H1 (cell line): ENCODE results near the gene NEURL1. TPM values are rescaled to one million over a fixed set of nuclear protein-coding genes. Genes with fewer than 3 reads are reported as not detected.

ENCODE experiments used
- CTCF ChIA-PET: fragments of 300-600 bp; sonication (Branson Sonifier 250); formaldehyde crosslinking; loops from one replicate; lab custom pipeline; 2021; ENCODE audit not compliant: partially characterized antibody; lab: Charles Lee
- POLR2A ChIA-PET: fragments of 300-600 bp; sonication (Branson Sonifier 250); formaldehyde crosslinking; loops from one replicate; lab custom pipeline; 2021; ENCODE audit warnings: inconsistent platforms; ENCODE audit not compliant: partially characterized antibody; lab: Charles Lee
- DNase-seq, 2 experiments: peaks; one replicate each; pipeline versions ENCODE4 v3.0.0 to v3.0.0-alpha.2; 2010 to 2022; ENCODE audit warnings: low spot score in 2 of 2, low read depth in 1 of 2, mixed read lengths in 1 of 2
- FAIRE-seq: peaks from 2 replicates; lab custom pipeline; 2011; peaks lifted over from hg19 to GRCh38; lab: Jason Lieb, UNC
- H2AFZ ChIP-seq: 2 replicates; pipeline ENCODE4 v1.8.1; 2012; ENCODE audit warnings: low read length, inconsistent platforms
- H2AK5ac ChIP-seq: 2 replicates; pipeline ENCODE4 v1.6.1; 2013; ENCODE audit warnings: low read depth, low read length
- H2BK120ac ChIP-seq: replicated peaks from 2 replicates; pipeline ENCODE3; 2013; ENCODE audit warnings: low read depth, low read length, inconsistent platforms
- H2BK12ac ChIP-seq: 2 replicates; pipeline ENCODE4 v1.6.1; 2013; ENCODE audit warnings: low read depth, low read length
- H2BK15ac ChIP-seq: 2 replicates; pipeline ENCODE4 v1.6.1; 2013; ENCODE audit warnings: low read length
- H2BK20ac ChIP-seq: 2 replicates; pipeline ENCODE4 v1.6.1; 2013; ENCODE audit warnings: low read length
- H2BK5ac ChIP-seq: 2 replicates; pipeline ENCODE4 v1.6.1; 2013; ENCODE audit warnings: low read depth, low read length
- H3K14ac ChIP-seq: 2 replicates; pipeline ENCODE4 v1.6.1; 2013; ENCODE audit warnings: inconsistent platforms; ENCODE audit not compliant: insufficient read length
- H3K18ac ChIP-seq: 2 replicates; pipeline ENCODE4 v1.6.1; 2013; ENCODE audit warnings: low read length; ENCODE audit errors: extremely low read depth
- H3K23ac ChIP-seq: 2 replicates; pipeline ENCODE4 v1.6.1; 2013; ENCODE audit warnings: inconsistent platforms; ENCODE audit not compliant: insufficient read length
- H3K23me2 ChIP-seq: 2 replicates; pipeline ENCODE4 v1.6.1; 2013; ENCODE audit warnings: low read depth, low read length
- H3K27ac ChIP-seq: 2 replicates; pipeline ENCODE4 v1.6.1; 2011; ENCODE audit warnings: low read depth, low read length, inconsistent platforms
- H3K27me3 ChIP-seq, 4 experiments: replicated peaks in 1 of 4; 1 replicate in 1 of 4; 2 replicates in 3 of 4; pipeline versions ENCODE4 v1.6.1 to v1.8.1; 2011 to 2013; ENCODE audit warnings: low read length in 3 of 4, mild to moderate bottlenecking in 3 of 4, inconsistent platforms in 2 of 4, mixed read lengths in 2 of 4, moderate library complexity in 1 of 4; ENCODE audit not compliant: control insufficient read depth in 3 of 4, insufficient read depth in 3 of 4; ENCODE audit errors: extremely low read depth in 1 of 4
- H3K36me3 ChIP-seq, 4 experiments: 2 replicates each; pipeline versions ENCODE4 v1.6.1 to v1.8.1; 2011 to 2013; ENCODE audit warnings: mild to moderate bottlenecking in 4 of 4, low read length in 3 of 4, moderate library complexity in 2 of 4, control low read depth in 1 of 4, inconsistent platforms in 1 of 4; ENCODE audit not compliant: insufficient read depth in 4 of 4, control insufficient read depth in 2 of 4
- H3K4ac ChIP-seq: replicated peaks from 2 replicates; pipeline ENCODE3; 2013; ENCODE audit warnings: low read length, low read depth, mixed read lengths, inconsistent platforms; ENCODE audit not compliant: insufficient read length
- H3K4me1 ChIP-seq, 4 experiments: replicated peaks in 1 of 4; 1 replicate in 1 of 4; 2 replicates in 3 of 4; pipeline versions ENCODE4 v1.6.1 to v1.8.1; 2011 to 2013; ENCODE audit warnings: low read length in 3 of 4, inconsistent platforms in 2 of 4, mixed read lengths in 1 of 4; ENCODE audit not compliant: insufficient read depth in 4 of 4, control insufficient read depth in 3 of 4
- H3K4me2 ChIP-seq, 2 experiments: 2 replicates each; pipeline versions ENCODE4 v1.6.1 to v1.8.1; 2011 to 2013; ENCODE audit warnings: low read depth in 2 of 2, low read length in 2 of 2, control low read depth in 1 of 2, inconsistent platforms in 1 of 2, mild to moderate bottlenecking in 1 of 2; ENCODE audit not compliant: insufficient read depth in 1 of 2
- H3K4me3 ChIP-seq, 4 experiments: fragments of 200-600, 300-600 bp in 1 of 4; sonication (generic), shearing (Covaris generic), sonication (Bioruptor Twin) in 1 of 4; 2 replicates each; pipeline versions ENCODE4 v1.5.1 to v1.8.1; 2011 to 2016; ENCODE audit warnings: low read length in 4 of 4, low read depth in 3 of 4, control low read depth in 2 of 4, inconsistent platforms in 2 of 4, mild to moderate bottlenecking in 2 of 4, mixed read lengths in 1 of 4, moderate library complexity in 1 of 4; ENCODE audit not compliant: insufficient read depth in 2 of 4; ENCODE audit errors: extremely low read depth in 1 of 4
- H3K56ac ChIP-seq: replicated peaks from 2 replicates; pipeline ENCODE3; 2013; ENCODE audit warnings: low read depth, mild to moderate bottlenecking, mixed read lengths, low read length, inconsistent platforms; ENCODE audit not compliant: insufficient read length
- H3K79me1 ChIP-seq: 2 replicates; pipeline ENCODE4 v1.6.1; 2013; ENCODE audit warnings: low read depth, low read length, control low read depth
- H3K79me2 ChIP-seq, 2 experiments: 2 replicates each; pipeline versions ENCODE4 v1.6.1 to v1.8.1; 2012 to 2013; ENCODE audit warnings: low read length in 2 of 2, mild to moderate bottlenecking in 2 of 2, inconsistent platforms in 1 of 2; ENCODE audit not compliant: insufficient read depth in 2 of 2, control insufficient read depth in 1 of 2
- H3K9ac ChIP-seq, 4 experiments: replicated peaks in 1 of 4; 1 replicate in 1 of 4; 2 replicates in 3 of 4; pipeline versions ENCODE4 v1.6.1 to v1.8.1; 2011 to 2013; ENCODE audit warnings: low read depth in 3 of 4, low read length in 3 of 4, control low read depth in 2 of 4, mild to moderate bottlenecking in 2 of 4, moderate library complexity in 2 of 4, inconsistent platforms in 1 of 4; ENCODE audit errors: extremely low read depth in 1 of 4
- H3K9me3 ChIP-seq, 2 experiments: 2 replicates each; pipeline versions ENCODE4 v1.6.1 to v1.8.1; 2012 to 2013; ENCODE audit warnings: mild to moderate bottlenecking in 2 of 2, moderate library complexity in 2 of 2, control low read depth in 1 of 2, inconsistent platforms in 1 of 2, low read depth in 1 of 2, low read length in 1 of 2, mixed read lengths in 1 of 2; ENCODE audit not compliant: insufficient read depth in 2 of 2
- H4K20me1 ChIP-seq, 2 experiments: replicated peaks in 1 of 2; 2 replicates each; pipeline versions ENCODE3 to v1.8.1; 2011 to 2013; ENCODE audit warnings: inconsistent platforms in 2 of 2, low read length in 2 of 2, mild to moderate bottlenecking in 1 of 2; ENCODE audit not compliant: insufficient read depth in 2 of 2, control insufficient read depth in 1 of 2
- H4K5ac ChIP-seq: 2 replicates; pipeline ENCODE4 v1.6.1; 2013; ENCODE audit warnings: low read length, low read depth, mixed read lengths, inconsistent platforms; ENCODE audit not compliant: insufficient read length
- H4K8ac ChIP-seq: 2 replicates; pipeline ENCODE4 v1.8.0; 2013; ENCODE audit warnings: mild to moderate bottlenecking, moderate library complexity, low read length, inconsistent platforms; ENCODE audit not compliant: insufficient read depth; ENCODE audit errors: extremely low read depth
- H4K91ac ChIP-seq: replicated peaks from 2 replicates; pipeline ENCODE3; 2013; ENCODE audit warnings: low read length, mixed read lengths, inconsistent platforms; ENCODE audit not compliant: insufficient read length
- ATF3 ChIP-seq: IDR thresholded peaks from 2 replicates; pipeline ENCODE4 v1.6.1; 2011; ENCODE audit warnings: low read depth, mild to moderate bottlenecking, low read length; ENCODE audit not compliant: insufficient read depth
- JUND ChIP-seq: IDR thresholded peaks from 2 replicates; pipeline ENCODE4 v1.6.1; 2011; ENCODE audit warnings: mild to moderate bottlenecking, improper control_type of control experiment, low read length
- MAFK ChIP-seq: IDR thresholded peaks from 2 replicates; pipeline ENCODE4 v1.6.1; 2012; ENCODE audit warnings: low read depth, mild to moderate bottlenecking, improper control_type of control experiment, low read length
- NRF1 ChIP-seq: IDR thresholded peaks from 2 replicates; pipeline ENCODE4 v1.6.1; 2011; ENCODE audit warnings: mild to moderate bottlenecking, low read depth, low read length, improper control_type of control experiment
- RFX5 ChIP-seq: IDR thresholded peaks from 2 replicates; pipeline ENCODE4 v1.6.1; 2011; ENCODE audit warnings: low read depth, low read length, improper control_type of control experiment, borderline replicate concordance
- RNF2 ChIP-seq: fragments of 200-900, 300-1000 bp; sonication (generic); IDR thresholded peaks from 2 replicates; pipeline ENCODE4 v1.7.1; 2016; ENCODE audit warnings: borderline replicate concordance, low read depth, mild to moderate bottlenecking, antibody characterized with exemption, low read length; ENCODE audit not compliant: poor library complexity, severe bottlenecking; ENCODE audit errors: missing control alignments
- SRF ChIP-seq: IDR thresholded peaks from 2 replicates; pipeline ENCODE4 v1.6.1; 2011; ENCODE audit warnings: mild to moderate bottlenecking, low read depth, low read length, moderate library complexity
- SUZ12 ChIP-seq: fragments of 200-600 bp; sonication (generic); IDR thresholded peaks from 2 replicates; pipeline ENCODE4 v1.6.1; 2012; ENCODE audit warnings: mild to moderate bottlenecking, inconsistent platforms, low read length, moderate library complexity, mixed read lengths
- TCF12 ChIP-seq: IDR thresholded peaks from 2 replicates; pipeline ENCODE4 v1.6.1; 2011; ENCODE audit warnings: low read depth, mild to moderate bottlenecking, low read length
- TEAD4 ChIP-seq: IDR thresholded peaks from 2 replicates; pipeline ENCODE4 v1.6.1; 2012; ENCODE audit warnings: low read depth, low read length, inconsistent platforms, mixed read lengths
- YY1 ChIP-seq: IDR thresholded peaks from 2 replicates; pipeline ENCODE4 v1.6.1; 2011; ENCODE audit warnings: low read depth, mild to moderate bottlenecking, low read length
- WGBS, 2 experiments: shearing (Covaris generic) in 1 of 2; methylation state at CpG; one replicate each; pipeline versions ENCODE4 v1.1.6 to v1.1.7; 2013 to 2015; ENCODE audit warnings: low lambda C conversion rate in 2 of 2, mixed read lengths in 2 of 2, inconsistent platforms in 1 of 2, low coverage in 1 of 2, missing lambda C conversion rate in 1 of 2; ENCODE audit not compliant: insufficient replicate concordance in 2 of 2, insufficient coverage in 1 of 2, insufficient read length in 1 of 2; ENCODE audit errors: extremely low coverage in 1 of 2, missing lambda C conversion rate in 1 of 2; 5-methylcytosine and 5-hydroxymethylcytosine counted together
- polyA plus RNA-seq, 7 experiments: library from polyadenylated mRNA; depleted of rRNA in 3 of 7; stranded (reverse) in 5 of 7; unstranded in 2 of 7; fragments of >200 nt in 5 of 7; fragments of 200-250 nt in 2 of 7; gene quantifications; 1 replicate in 5 of 7; 2 replicates in 1 of 7; 4 replicates in 1 of 7; pipeline versions ENCODE4 v1.2.1 to v1.2.3, GENCODE V29; 2011 to 2013; ENCODE audit warnings: missing spikeins in 2 of 7, mixed read lengths in 2 of 7
- total RNA-seq: library from RNA; stranded (reverse); fragmentation: NEBNext Ultra II Directional; extraction: Animal tissue kit (Norgen Biotek cat#: 25700); gene quantifications from 2 replicates; pipeline ENCODE4 v1.2.1, GENCODE V29; 2021

The NEURL1 gene
- total and polyA plus RNA-seq, 2 of the 8 experiments (the other 6 are each of a cell fraction or from before 2014, with no cell fraction given): 0.54 to 0.58 TPM

DNA sequence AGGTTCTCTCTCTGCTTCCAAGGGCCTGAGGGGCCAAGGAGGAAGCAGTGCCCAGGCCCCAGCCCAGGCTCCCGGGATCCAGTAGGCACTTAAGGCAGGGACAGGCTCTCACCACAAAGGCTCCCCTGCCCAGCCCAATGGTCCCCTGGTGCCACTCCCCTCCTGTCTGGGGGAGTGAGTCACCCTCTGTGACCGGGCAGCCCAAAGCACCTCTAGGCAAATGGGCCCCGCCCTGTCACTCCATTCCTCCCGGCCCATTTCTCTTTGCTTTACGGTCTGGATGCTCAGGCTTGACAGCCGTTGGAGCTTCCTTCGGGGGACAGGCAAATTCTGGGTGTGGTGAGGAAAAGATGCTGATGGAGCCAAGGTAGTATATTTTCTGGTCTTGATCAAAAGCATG, 14.4 kb upstream of the NEURL1 start, which contains the start of gene CALHM3:
Gene CALHM3, minus strand, starts transcription at position 106 of the 400 bp plus-strand sequence. CDS start 208 bp downstream, outside the sequence.
- Histone ChIP-seq H3K23ac (no peak within 1 kb of the TSS), H3K79me2 (no peaks in the 10 kb centered on the region), H2BK12ac (no peak within 1 kb of the TSS), H3K79me1 (no peaks in the 10 kb centered on the region), H2AFZ (no peak within 1 kb of the TSS; the same call in 1 of the 2 replicates), H3K4me2 (no peak within 1 kb of the TSS), H3K27ac (no peak within 1 kb of the TSS), H3K4ac (no peak within 1 kb of the TSS), H3K14ac (no peak within 1 kb of the TSS), H3K23me2 (peaks cover under 1% of the 10 kb centered on the region; the same call in 1 of the 2 replicates), H3K27me3 (no peaks in the 10 kb centered on the region; a peak in 2 of 7 replicates), H2BK120ac (no peak within 1 kb of the TSS), H4K20me1 (no peaks in the 10 kb centered on the region), H4K8ac (peak within 1 kb of the TSS; percentile 35; the same call in 1 of the 2 replicates), H3K4me1 (peaks cover 0 to 12% (median 7%) of the 10 kb centered on the region in 4 experiments; a peak in 5 of 7 replicates), H3K9me3 (no peaks in the 10 kb centered on the region), H4K91ac (no peak within 1 kb of the TSS), H2BK15ac (0 out of 2 replicates have a peak within 1 kb of the TSS, but pooled peaks have one; percentile 6), H2AK5ac (no peak within 1 kb of the TSS), H3K36me3 (no peaks in the 10 kb centered on the region), H3K18ac (no peak within 1 kb of the TSS), H2BK20ac (no peak within 1 kb of the TSS), H3K4me3 (no peak within 1 kb of the TSS), H4K5ac (no peak within 1 kb of the TSS), H3K9ac (no peak within 1 kb of the TSS; a peak in 1 of 7 replicates), H2BK5ac (no peak within 1 kb of the TSS), H3K56ac (no peak within 1 kb of the TSS)
- DNase-seq (no peak), FAIRE-seq (no peak)
- TF ChIP-seq RNF2 (no peak), JUND (no peak), RFX5 (no peak), ATF3 (no peak), YY1 (no peak), MAFK (no peak), NRF1 (no peak), TCF12 (no peak), SRF (no peak), SUZ12 (no peak), TEAD4 (no peak)
- WGBS, 2 experiments: 98% methylated on average over 7 of the region's 7 CpGs; no CpG with 5 or more reads in 1 of the 2 experiments
- CTCF ChIA-PET: interaction anchor here (0.9 to 6.3 kb wide), 5 partner anchors 25 to 109 kb away, joined by 3 to 34 read pairs (median 4); partner anchors contain the start of gene CALHM2
- POLR2A ChIA-PET: interaction anchor here (1.2 kb wide), 1 partner anchor 25 kb away, joined by 3 read pairs; no protein-coding TSS in a partner anchor
